ENCODE measurements around the gene SHANK2.

The SHANK2 gene

GRCh38 chr11:71204748-71205664, 47.4 kb downstream of the SHANK2 start:
- TF ChIP-seq, protein P1, sequence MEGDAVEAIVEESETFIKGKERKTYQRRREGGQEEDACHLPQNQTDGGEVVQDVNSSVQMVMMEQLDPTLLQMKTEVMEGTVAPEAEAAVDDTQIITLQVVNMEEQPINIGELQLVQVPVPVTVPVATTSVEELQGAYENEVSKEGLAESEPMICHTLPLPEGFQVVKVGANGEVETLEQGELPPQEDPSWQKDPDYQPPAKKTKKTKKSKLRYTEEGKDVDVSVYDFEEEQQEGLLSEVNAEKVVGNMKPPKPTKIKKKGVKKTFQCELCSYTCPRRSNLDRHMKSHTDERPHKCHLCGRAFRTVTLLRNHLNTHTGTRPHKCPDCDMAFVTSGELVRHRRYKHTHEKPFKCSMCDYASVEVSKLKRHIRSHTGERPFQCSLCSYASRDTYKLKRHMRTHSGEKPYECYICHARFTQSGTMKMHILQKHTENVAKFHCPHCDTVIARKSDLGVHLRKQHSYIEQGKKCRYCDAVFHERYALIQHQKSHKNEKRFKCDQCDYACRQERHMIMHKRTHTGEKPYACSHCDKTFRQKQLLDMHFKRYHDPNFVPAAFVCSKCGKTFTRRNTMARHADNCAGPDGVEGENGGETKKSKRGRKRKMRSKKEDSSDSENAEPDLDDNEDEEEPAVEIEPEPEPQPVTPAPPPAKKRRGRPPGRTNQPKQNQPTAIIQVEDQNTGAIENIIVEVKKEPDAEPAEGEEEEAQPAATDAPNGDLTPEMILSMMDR (conservative IDR thresholded peaks at IDR 0.05; ENCODE audit: low read depth, low read length), result no peak
- H3K4me3 ChIP-seq (ENCODE audit: low read depth, low read length), result no peak overlapping the region

GRCh38 chr11:71204294-71204693, 48.1 kb downstream of the SHANK2 start:
- TF ChIP-seq, protein P1 (conservative IDR thresholded peaks at IDR 0.05; ENCODE audit: low read depth, low read length), result no peak
- no peak overlapping the region for H3K4me3 ChIP-seq (ENCODE audit: low read depth, low read length)
- DNase-seq (ENCODE audit: low read depth), result no peak

More at GRCh38 chr11:71204748-71205664, 47.4 kb downstream of the SHANK2 start:
- DNase-seq (ENCODE audit: low read depth), result no peak

GRCh38 chr11:71203681-71204080, 48.7 kb downstream of the SHANK2 start:
- no peak overlapping the region for H3K4me3 ChIP-seq (ENCODE audit: low read depth, low read length)
- TF ChIP-seq, protein P1 (conservative IDR thresholded peaks at IDR 0.05; ENCODE audit: low read depth, low read length), result no peak
- DNase-seq (ENCODE audit: low read depth), result no peak

DNA sequence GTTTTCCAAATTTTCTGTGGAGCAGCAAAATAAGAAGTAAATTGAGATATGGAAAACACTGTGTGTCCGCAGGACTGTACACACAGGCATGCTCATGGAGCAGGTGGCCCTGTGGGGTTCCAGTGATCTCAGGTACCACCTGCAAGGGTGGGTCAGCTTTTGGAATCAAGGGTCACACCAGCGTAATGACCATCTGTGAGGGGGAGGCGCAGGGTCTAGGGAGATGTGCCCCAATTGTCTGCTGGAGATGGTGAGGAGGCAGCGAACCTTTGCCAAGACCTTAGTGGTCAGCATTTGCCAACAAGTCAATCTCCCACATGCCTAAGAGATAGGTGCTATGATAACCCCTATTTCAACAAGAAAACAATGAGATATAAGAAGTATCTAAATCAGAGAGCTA, 49.4 kb downstream of the SHANK2 start:
- H3K4me3 ChIP-seq (ENCODE audit: low read depth, low read length), result no peak overlapping the region
- no peak for DNase-seq (ENCODE audit: low read depth)
- TF ChIP-seq, protein P1 (conservative IDR thresholded peaks at IDR 0.05; ENCODE audit: low read depth, low read length), result no peak

DNA sequence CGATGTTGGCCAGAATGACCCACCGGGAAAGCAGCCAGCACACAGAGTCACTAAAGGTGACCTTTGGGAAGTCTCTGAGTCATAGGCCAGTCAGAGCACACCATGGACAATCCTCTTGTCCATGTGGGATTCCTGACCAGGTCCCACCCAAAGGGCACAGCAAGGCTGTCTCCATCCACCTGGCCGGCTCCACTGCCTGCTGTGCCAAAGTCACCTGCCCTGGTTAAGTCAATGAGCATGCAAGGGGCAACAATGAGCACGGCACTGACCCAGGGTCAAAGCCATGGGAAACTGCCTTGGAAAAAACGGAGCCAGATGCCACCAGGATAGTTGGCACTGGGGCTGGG, 49.8 kb downstream of the SHANK2 start:
- DNase-seq (ENCODE audit: low read depth), result no peak
- H3K4me3 ChIP-seq (ENCODE audit: low read depth, low read length), result no peak overlapping the region
- TF ChIP-seq, protein P1 (conservative IDR thresholded peaks at IDR 0.05; ENCODE audit: low read depth, low read length), result no peak

Measured in choroid plexus epithelial cell (primary cell).